Measurements from ENCODE around the gene AVPR1B.

Gene AVPR1B

GRCh38 chr1:206105464-206105995 is 11.7 kb downstream of the AVPR1B start:
- Histone ChIP-seq H3K27ac (ENCODE audit: low read depth, low read length) (no peak overlapping the region), H3K4me3 (ENCODE audit: low read depth in 1 of 5, low read length in 5 of 5) (no peak overlapping the region), H3K27me3 (ENCODE audit: control insufficient read depth in 5 of 5, insufficient read depth in 4 of 5, low read length in 5 of 5) (no peaks in the 10 kb centered on the region), H3K4me1 (ENCODE audit: control insufficient read depth in 5 of 5, insufficient read depth in 5 of 5, low read length in 5 of 5) (peaks cover 0 to 19% (median 5%) of the 10 kb centered on the region in 5 donors), H3K9me3 (ENCODE audit: control insufficient read depth in 5 of 5, low read length in 5 of 5) (no peaks in the 10 kb centered on the region), H3K36me3 (ENCODE audit: control insufficient read depth in 5 of 5, insufficient read depth in 5 of 5, low read length in 5 of 5) (no peaks in the 10 kb centered on the region), H3K9ac (ENCODE audit: low read length in 5 of 5) (no peak overlapping the region)

- Histone ChIP-seq H3K27me3 (ENCODE audit: control insufficient read depth in 5 of 5, insufficient read depth in 4 of 5, low read length in 5 of 5) (no peaks in the 10 kb centered on the region), H3K4me3 (ENCODE audit: low read depth in 1 of 5, low read length in 5 of 5) (no peak overlapping the region), H3K27ac (ENCODE audit: low read depth, low read length) (no peak overlapping the region), H3K9ac (ENCODE audit: low read length in 5 of 5) (no peak overlapping the region), H3K9me3 (ENCODE audit: control insufficient read depth in 5 of 5, low read length in 5 of 5) (no peaks in the 10 kb centered on the region), H3K36me3 (ENCODE audit: control insufficient read depth in 5 of 5, insufficient read depth in 5 of 5, low read length in 5 of 5) (no peaks in the 10 kb centered on the region), H3K4me1 (ENCODE audit: control insufficient read depth in 5 of 5, insufficient read depth in 5 of 5, low read length in 5 of 5) (peaks cover 0 to 23% (median 5%) of the 10 kb centered on the region in 5 donors)
These were observed 13.2 kb downstream of the AVPR1B start for GRCh38 chr1:206103979-206104378.

GRCh38 chr1:206102292-206102936 is 14.8 kb downstream of the AVPR1B start:
- no peak overlapping the region for H3K9ac ChIP-seq (ENCODE audit: low read length in 5 of 5)
- H3K36me3 ChIP-seq (ENCODE audit: control insufficient read depth in 5 of 5, insufficient read depth in 5 of 5, low read length in 5 of 5) = no peaks in the 10 kb centered on the region
- H3K27ac ChIP-seq (ENCODE audit: low read depth, low read length) = no peak overlapping the region
- no peaks in the 10 kb centered on the region for H3K9me3 ChIP-seq (ENCODE audit: control insufficient read depth in 5 of 5, low read length in 5 of 5)
- peaks cover 0 to 5% (median 0%) of the 10 kb centered on the region in 5 donors for H3K27me3 ChIP-seq (ENCODE audit: control insufficient read depth in 5 of 5, insufficient read depth in 4 of 5, low read length in 5 of 5)
- H3K4me1 ChIP-seq (ENCODE audit: control insufficient read depth in 5 of 5, insufficient read depth in 5 of 5, low read length in 5 of 5) = peaks cover 0 to 23% (median 5%) of the 10 kb centered on the region in 5 donors
- H3K4me3 ChIP-seq (ENCODE audit: low read depth in 1 of 5, low read length in 5 of 5) = no peak overlapping the region

GRCh38 chr1:206101351-206102045 is 15.7 kb downstream of the AVPR1B start:
- no peak overlapping the region for H3K4me3 ChIP-seq (ENCODE audit: low read depth in 1 of 5, low read length in 5 of 5)
- H3K4me1 ChIP-seq (ENCODE audit: control insufficient read depth in 5 of 5, insufficient read depth in 5 of 5, low read length in 5 of 5) = peaks cover 0 to 22% (median 5%) of the 10 kb centered on the region in 5 donors
- H3K9ac ChIP-seq (ENCODE audit: low read length in 5 of 5) = no peak overlapping the region
- no peak overlapping the region for H3K27ac ChIP-seq (ENCODE audit: low read depth, low read length)
- no peaks in the 10 kb centered on the region for H3K9me3 ChIP-seq (ENCODE audit: control insufficient read depth in 5 of 5, low read length in 5 of 5)
- peaks cover 0 to 5% (median 0%) of the 10 kb centered on the region in 5 donors for H3K27me3 ChIP-seq (ENCODE audit: control insufficient read depth in 5 of 5, insufficient read depth in 4 of 5, low read length in 5 of 5)
- H3K36me3 ChIP-seq (ENCODE audit: control insufficient read depth in 5 of 5, insufficient read depth in 5 of 5, low read length in 5 of 5) = no peaks in the 10 kb centered on the region

GRCh38 chr1:206100226-206100815 is 16.9 kb downstream of the AVPR1B start:
- Histone ChIP-seq H3K27me3 (ENCODE audit: control insufficient read depth in 5 of 5, insufficient read depth in 4 of 5, low read length in 5 of 5) (peaks cover 0 to 5% (median 0%) of the 10 kb centered on the region in 5 donors), H3K27ac (ENCODE audit: low read depth, low read length) (no peak overlapping the region), H3K4me1 (ENCODE audit: control insufficient read depth in 5 of 5, insufficient read depth in 5 of 5, low read length in 5 of 5) (peaks cover 0 to 18% (median 0%) of the 10 kb centered on the region in 5 donors), H3K36me3 (ENCODE audit: control insufficient read depth in 5 of 5, insufficient read depth in 5 of 5, low read length in 5 of 5) (no peaks in the 10 kb centered on the region), H3K9ac (ENCODE audit: low read length in 5 of 5) (no peak overlapping the region), H3K4me3 (ENCODE audit: low read depth in 1 of 5, low read length in 5 of 5) (no peak overlapping the region), H3K9me3 (ENCODE audit: control insufficient read depth in 5 of 5, low read length in 5 of 5) (no peaks in the 10 kb centered on the region)

GRCh38 chr1:206098242-206098919 is 18.8 kb downstream of the AVPR1B start:
- Histone ChIP-seq H3K4me3 (ENCODE audit: low read depth in 1 of 5, low read length in 5 of 5) (no peak overlapping the region), H3K4me1 (ENCODE audit: control insufficient read depth in 5 of 5, insufficient read depth in 5 of 5, low read length in 5 of 5) (peaks cover 0 to 18% (median 0%) of the 10 kb centered on the region in 5 donors), H3K9me3 (ENCODE audit: control insufficient read depth in 5 of 5, low read length in 5 of 5) (no peaks in the 10 kb centered on the region), H3K27ac (ENCODE audit: low read depth, low read length) (no peak overlapping the region), H3K27me3 (ENCODE audit: control insufficient read depth in 5 of 5, insufficient read depth in 4 of 5, low read length in 5 of 5) (peaks cover 0 to 7% (median 5%) of the 10 kb centered on the region in 5 donors), H3K9ac (ENCODE audit: low read length in 5 of 5) (no peak overlapping the region), H3K36me3 (ENCODE audit: control insufficient read depth in 5 of 5, insufficient read depth in 5 of 5, low read length in 5 of 5) (no peaks in the 10 kb centered on the region)

- Histone ChIP-seq H3K4me3 (ENCODE audit: low read depth in 1 of 5, low read length in 5 of 5) (no peak overlapping the region), H3K36me3 (ENCODE audit: control insufficient read depth in 5 of 5, insufficient read depth in 5 of 5, low read length in 5 of 5) (no peaks in the 10 kb centered on the region), H3K4me1 (ENCODE audit: control insufficient read depth in 5 of 5, insufficient read depth in 5 of 5, low read length in 5 of 5) (peaks cover 0 to 16% (median 0%) of the 10 kb centered on the region in 5 donors), H3K27ac (ENCODE audit: low read depth, low read length) (no peak overlapping the region), H3K9me3 (ENCODE audit: control insufficient read depth in 5 of 5, low read length in 5 of 5) (no peaks in the 10 kb centered on the region), H3K27me3 (ENCODE audit: control insufficient read depth in 5 of 5, insufficient read depth in 4 of 5, low read length in 5 of 5) (peaks cover 0 to 7% (median 5%) of the 10 kb centered on the region in 5 donors), H3K9ac (ENCODE audit: low read length in 5 of 5) (no peak overlapping the region)
These were observed 19.8 kb downstream of the AVPR1B start for GRCh38 chr1:206097381-206097780.

GRCh38 chr1:206094024-206094423 is 23.2 kb downstream of the AVPR1B start:
- H3K36me3 ChIP-seq (ENCODE audit: control insufficient read depth in 5 of 5, insufficient read depth in 5 of 5, low read length in 5 of 5) = no peaks in the 10 kb centered on the region
- H3K4me1 ChIP-seq (ENCODE audit: control insufficient read depth in 5 of 5, insufficient read depth in 5 of 5, low read length in 5 of 5) = no peaks in the 10 kb centered on the region
- peaks cover 0 to 7% (median 5%) of the 10 kb centered on the region in 5 donors for H3K27me3 ChIP-seq (ENCODE audit: control insufficient read depth in 5 of 5, insufficient read depth in 4 of 5, low read length in 5 of 5)
- no peak overlapping the region for H3K9ac ChIP-seq (ENCODE audit: low read length in 5 of 5)
- no peaks in the 10 kb centered on the region for H3K9me3 ChIP-seq (ENCODE audit: control insufficient read depth in 5 of 5, low read length in 5 of 5)
- no peak overlapping the region for H3K27ac ChIP-seq (ENCODE audit: low read depth, low read length)
- no peak overlapping the region for H3K4me3 ChIP-seq (ENCODE audit: low read depth in 1 of 5, low read length in 5 of 5)

GRCh38 chr1:206089341-206089740 is 27.8 kb downstream of the AVPR1B start:
- H3K36me3 ChIP-seq (ENCODE audit: control insufficient read depth in 5 of 5, insufficient read depth in 5 of 5, low read length in 5 of 5) = no peaks in the 10 kb centered on the region
- no peak overlapping the region for H3K4me3 ChIP-seq (ENCODE audit: low read depth in 1 of 5, low read length in 5 of 5)
- H3K27me3 ChIP-seq (ENCODE audit: control insufficient read depth in 5 of 5, insufficient read depth in 4 of 5, low read length in 5 of 5) = peaks cover 0 to 6% (median 4%) of the 10 kb centered on the region in 5 donors
- no peak overlapping the region for H3K9ac ChIP-seq (ENCODE audit: low read length in 5 of 5)
- H3K27ac ChIP-seq (ENCODE audit: low read depth, low read length) = no peak overlapping the region
- H3K9me3 ChIP-seq (ENCODE audit: control insufficient read depth in 5 of 5, low read length in 5 of 5) = no peaks in the 10 kb centered on the region
- no peaks in the 10 kb centered on the region for H3K4me1 ChIP-seq (ENCODE audit: control insufficient read depth in 5 of 5, insufficient read depth in 5 of 5, low read length in 5 of 5)

Measured in subcutaneous abdominal adipose tissue (tissue), 5 donors.